ENCODE data around the gene EDEM1.

DNA sequence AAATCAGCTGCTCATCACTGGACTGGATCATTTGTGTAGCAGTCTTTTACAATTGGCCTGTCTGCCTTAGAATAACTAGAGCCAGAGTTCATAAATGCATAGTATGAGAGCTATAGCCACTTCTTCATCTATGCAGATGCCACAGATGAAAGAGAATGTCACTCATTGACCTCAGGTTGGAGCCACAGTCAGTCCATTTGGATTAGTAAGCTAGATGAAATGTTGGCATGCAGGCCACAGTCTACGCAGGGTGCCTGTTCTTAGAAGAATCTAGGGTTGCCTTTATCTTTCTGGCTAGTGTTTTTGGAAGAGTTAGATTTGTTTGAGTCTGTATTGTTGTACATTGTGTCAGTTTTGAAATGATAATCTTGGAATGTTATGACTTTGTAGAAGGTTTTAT, 25.4 kb upstream of the EDEM1 start:
- TF ChIP-seq SP1 (IDR thresholded peaks at IDR 0.05; ENCODE audit: low read depth, low read length) (no peak), CREB1 (IDR thresholded peaks at IDR 0.05; ENCODE audit: low read depth) (no peak), SMARCA5 (IDR thresholded peaks at IDR 0.05) (no peak), POLR2A (IDR thresholded peaks at IDR 0.05; ENCODE audit: low read depth, low read length) (no peak), IKZF1 (conservative IDR thresholded peaks at IDR 0.05) (no peak)
- TF ChIP-seq, protein P1, sequence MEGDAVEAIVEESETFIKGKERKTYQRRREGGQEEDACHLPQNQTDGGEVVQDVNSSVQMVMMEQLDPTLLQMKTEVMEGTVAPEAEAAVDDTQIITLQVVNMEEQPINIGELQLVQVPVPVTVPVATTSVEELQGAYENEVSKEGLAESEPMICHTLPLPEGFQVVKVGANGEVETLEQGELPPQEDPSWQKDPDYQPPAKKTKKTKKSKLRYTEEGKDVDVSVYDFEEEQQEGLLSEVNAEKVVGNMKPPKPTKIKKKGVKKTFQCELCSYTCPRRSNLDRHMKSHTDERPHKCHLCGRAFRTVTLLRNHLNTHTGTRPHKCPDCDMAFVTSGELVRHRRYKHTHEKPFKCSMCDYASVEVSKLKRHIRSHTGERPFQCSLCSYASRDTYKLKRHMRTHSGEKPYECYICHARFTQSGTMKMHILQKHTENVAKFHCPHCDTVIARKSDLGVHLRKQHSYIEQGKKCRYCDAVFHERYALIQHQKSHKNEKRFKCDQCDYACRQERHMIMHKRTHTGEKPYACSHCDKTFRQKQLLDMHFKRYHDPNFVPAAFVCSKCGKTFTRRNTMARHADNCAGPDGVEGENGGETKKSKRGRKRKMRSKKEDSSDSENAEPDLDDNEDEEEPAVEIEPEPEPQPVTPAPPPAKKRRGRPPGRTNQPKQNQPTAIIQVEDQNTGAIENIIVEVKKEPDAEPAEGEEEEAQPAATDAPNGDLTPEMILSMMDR (IDR thresholded peaks at IDR 0.05 in 2 of 3, conservative IDR thresholded peaks at IDR 0.05 in 1 of 3; ENCODE audit: control insufficient read depth in 2 of 3, extremely low read depth in 1 of 3, insufficient read depth in 1 of 3, low read depth in 3 of 3, low read length in 3 of 3): no peak
- TF ChIP-seq, protein P2, sequence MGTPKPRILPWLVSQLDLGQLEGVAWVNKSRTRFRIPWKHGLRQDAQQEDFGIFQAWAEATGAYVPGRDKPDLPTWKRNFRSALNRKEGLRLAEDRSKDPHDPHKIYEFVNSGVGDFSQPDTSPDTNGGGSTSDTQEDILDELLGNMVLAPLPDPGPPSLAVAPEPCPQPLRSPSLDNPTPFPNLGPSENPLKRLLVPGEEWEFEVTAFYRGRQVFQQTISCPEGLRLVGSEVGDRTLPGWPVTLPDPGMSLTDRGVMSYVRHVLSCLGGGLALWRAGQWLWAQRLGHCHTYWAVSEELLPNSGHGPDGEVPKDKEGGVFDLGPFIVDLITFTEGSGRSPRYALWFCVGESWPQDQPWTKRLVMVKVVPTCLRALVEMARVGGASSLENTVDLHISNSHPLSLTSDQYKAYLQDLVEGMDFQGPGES (IDR thresholded peaks at IDR 0.05): no peak
- TF ChIP-seq, protein P3, sequence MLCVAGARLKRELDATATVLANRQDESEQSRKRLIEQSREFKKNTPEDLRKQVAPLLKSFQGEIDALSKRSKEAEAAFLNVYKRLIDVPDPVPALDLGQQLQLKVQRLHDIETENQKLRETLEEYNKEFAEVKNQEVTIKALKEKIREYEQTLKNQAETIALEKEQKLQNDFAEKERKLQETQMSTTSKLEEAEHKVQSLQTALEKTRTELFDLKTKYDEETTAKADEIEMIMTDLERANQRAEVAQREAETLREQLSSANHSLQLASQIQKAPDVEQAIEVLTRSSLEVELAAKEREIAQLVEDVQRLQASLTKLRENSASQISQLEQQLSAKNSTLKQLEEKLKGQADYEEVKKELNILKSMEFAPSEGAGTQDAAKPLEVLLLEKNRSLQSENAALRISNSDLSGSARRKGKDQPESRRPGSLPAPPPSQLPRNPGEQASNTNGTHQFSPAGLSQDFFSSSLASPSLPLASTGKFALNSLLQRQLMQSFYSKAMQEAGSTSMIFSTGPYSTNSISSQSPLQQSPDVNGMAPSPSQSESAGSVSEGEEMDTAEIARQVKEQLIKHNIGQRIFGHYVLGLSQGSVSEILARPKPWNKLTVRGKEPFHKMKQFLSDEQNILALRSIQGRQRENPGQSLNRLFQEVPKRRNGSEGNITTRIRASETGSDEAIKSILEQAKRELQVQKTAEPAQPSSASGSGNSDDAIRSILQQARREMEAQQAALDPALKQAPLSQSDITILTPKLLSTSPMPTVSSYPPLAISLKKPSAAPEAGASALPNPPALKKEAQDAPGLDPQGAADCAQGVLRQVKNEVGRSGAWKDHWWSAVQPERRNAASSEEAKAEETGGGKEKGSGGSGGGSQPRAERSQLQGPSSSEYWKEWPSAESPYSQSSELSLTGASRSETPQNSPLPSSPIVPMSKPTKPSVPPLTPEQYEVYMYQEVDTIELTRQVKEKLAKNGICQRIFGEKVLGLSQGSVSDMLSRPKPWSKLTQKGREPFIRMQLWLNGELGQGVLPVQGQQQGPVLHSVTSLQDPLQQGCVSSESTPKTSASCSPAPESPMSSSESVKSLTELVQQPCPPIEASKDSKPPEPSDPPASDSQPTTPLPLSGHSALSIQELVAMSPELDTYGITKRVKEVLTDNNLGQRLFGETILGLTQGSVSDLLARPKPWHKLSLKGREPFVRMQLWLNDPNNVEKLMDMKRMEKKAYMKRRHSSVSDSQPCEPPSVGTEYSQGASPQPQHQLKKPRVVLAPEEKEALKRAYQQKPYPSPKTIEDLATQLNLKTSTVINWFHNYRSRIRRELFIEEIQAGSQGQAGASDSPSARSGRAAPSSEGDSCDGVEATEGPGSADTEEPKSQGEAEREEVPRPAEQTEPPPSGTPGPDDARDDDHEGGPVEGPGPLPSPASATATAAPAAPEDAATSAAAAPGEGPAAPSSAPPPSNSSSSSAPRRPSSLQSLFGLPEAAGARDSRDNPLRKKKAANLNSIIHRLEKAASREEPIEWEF (IDR thresholded peaks at IDR 0.05; ENCODE audit: insufficient replicate concordance, low read depth, low read length): no peak

All from GM12878 (cell line).